HepG2 (cell line): ENCODE measurements around the gene TNFRSF21. TPM values are rescaled to one million over a fixed set of nuclear protein-coding genes. Genes with fewer than 3 reads are reported as not detected.

Experiments used
- ATAC-seq: fragments of 200-7000 bp; cut with Tn5 transposase; 3 replicates; pipeline ENCODE4 v1.9.1; 2020; ENCODE audit warnings: mild to moderate bottlenecking, moderate library complexity
- BruUV-seq: library from RNA; stranded (reverse); fragments of 400-500 nt; replicated peaks from 2 replicates; lab custom pipeline; 2021; lab: Mats Ljungman, UMichigan
- CTCF ChIA-PET: fragments of 300-600 bp; formaldehyde crosslinking; extraction: SDS; loops from one replicate; lab custom pipeline; 2021; ENCODE audit warnings: low total read pairs, inconsistent platforms, low intra/inter-chr PET ratio; lab: Yijun Ruan, JAX
- POLR2A ChIA-PET: fragments of 350-600 bp; sonication (Branson Sonifier 250); formaldehyde crosslinking; loops from one replicate; lab custom pipeline; 2020; ENCODE audit warnings: antibody characterized with exemption, inconsistent platforms; lab: Yijun Ruan, JAX
- DNase-seq: peaks from one replicate; pipeline ENCODE4 v3.0.0-alpha.2; 2015; ENCODE audit warnings: low spot score
- FAIRE-seq: peaks from 3 replicates; lab custom pipeline; 2011; peaks lifted over from hg19 to GRCh38; lab: Jason Lieb, UNC
- H2AFZ ChIP-seq: one replicate; pipeline ENCODE4 v1.6.1; 2011; ENCODE audit warnings: low read length, inconsistent platforms
- H3K27ac ChIP-seq: fragments of 300-600 bp; 3 replicates; pipeline ENCODE4 v1.8.0; 2011; ENCODE audit warnings: mixed run types, mild to moderate bottlenecking, mixed read lengths, low read length, inconsistent platforms; ENCODE audit not compliant: insufficient read depth; ENCODE audit errors: extremely low read length
- H3K27me3 ChIP-seq, 2 experiments: fragments of 200-600 bp in 1 of 2; 2 replicates in 1 of 2; 3 replicates in 1 of 2; pipeline versions ENCODE4 v1.6.0 to v1.8.0; 2011; ENCODE audit warnings: low read length in 2 of 2, mild to moderate bottlenecking in 2 of 2, moderate library complexity in 2 of 2, inconsistent platforms in 1 of 2; ENCODE audit not compliant: insufficient read depth in 2 of 2, control insufficient read depth in 1 of 2
- H3K36me3 ChIP-seq, 2 experiments: fragments of 200-600 bp in 1 of 2; replicated peaks in 1 of 2; 2 replicates in 1 of 2; 3 replicates in 1 of 2; pipeline versions ENCODE4 v1.5.1 to v1.8.0; 2011; ENCODE audit warnings: low read length in 2 of 2, inconsistent platforms in 1 of 2; ENCODE audit not compliant: insufficient read depth in 2 of 2, control insufficient read depth in 1 of 2
- H3K4me1 ChIP-seq: 2 replicates; pipeline ENCODE4 v1.5.1; 2012; ENCODE audit warnings: low read length, inconsistent platforms; ENCODE audit not compliant: insufficient read depth
- H3K4me2 ChIP-seq: 2 replicates; pipeline ENCODE4 v1.6.0; 2011; ENCODE audit warnings: low read depth, low read length, inconsistent platforms
- H3K4me3 ChIP-seq, 3 experiments: fragments of 200-600 bp in 1 of 3; sonication (generic), shearing (Covaris generic) in 1 of 3; replicated peaks in 1 of 3; 2 replicates each; pipeline ENCODE4 v1.5.1; 2011 to 2016; ENCODE audit warnings: low read length in 3 of 3, inconsistent platforms in 2 of 3, low read depth in 2 of 3, mild to moderate bottlenecking in 2 of 3, control low read depth in 1 of 3, mixed read lengths in 1 of 3; ENCODE audit not compliant: insufficient read depth in 1 of 3
- H3K79me2 ChIP-seq: one replicate; pipeline ENCODE4 v1.6.1; 2011; ENCODE audit warnings: low read length, inconsistent platforms; ENCODE audit not compliant: insufficient read depth
- H3K9ac ChIP-seq: 2 replicates; pipeline ENCODE4 v1.6.0; 2011; ENCODE audit warnings: mild to moderate bottlenecking, low read depth, low read length, inconsistent platforms; ENCODE audit not compliant: insufficient read depth
- H3K9me3 ChIP-seq: 2 replicates; pipeline ENCODE4 v1.5.1; 2012; ENCODE audit warnings: mild to moderate bottlenecking, low read length
- H4K20me1 ChIP-seq: 2 replicates; pipeline ENCODE4 v1.6.0; 2011; ENCODE audit warnings: inconsistent platforms, mild to moderate bottlenecking, low read length, moderate library complexity; ENCODE audit not compliant: insufficient read depth
- CBX1 ChIP-seq: IDR thresholded peaks from one replicate; pipeline ENCODE4 v1.6.1; 2016; ENCODE audit warnings: antibody characterized with exemption, low read depth
- RXRB ChIP-seq: IDR thresholded peaks from 2 replicates; pipeline ENCODE4 v1.6.1; 2016; ENCODE audit warnings: borderline replicate concordance, missing genetic modification reagents, missing compliant biosample characterization
- SNAI1 ChIP-seq: sonication (generic); formaldehyde crosslinking; IDR thresholded peaks from 2 replicates; pipeline ENCODE4 v1.5.0; 2020; ENCODE audit warnings: mild to moderate bottlenecking, missing genetic modification reagents, borderline replicate concordance
- SOX13 ChIP-seq, 3 experiments: fragments of 450-650 bp in 1 of 3; sonication (generic) in 1 of 3; formaldehyde crosslinking in 1 of 3; IDR thresholded peaks in 2 of 3; conservative IDR thresholded peaks in 1 of 3; 2 replicates each; pipeline versions ENCODE4 v1.5.0 to v1.6.1; 2016 to 2020; ENCODE audit warnings: antibody characterized with exemption in 1 of 3, mild to moderate bottlenecking in 1 of 3, missing compliant biosample characterization in 1 of 3, missing genetic modification reagents in 1 of 3, moderate library complexity in 1 of 3
- TBX2 ChIP-seq: sonication (generic); formaldehyde crosslinking; IDR thresholded peaks from 2 replicates; pipeline ENCODE4 v1.5.0; 2020; ENCODE audit warnings: missing genetic modification reagents, mild to moderate bottlenecking, borderline replicate concordance
- ZNF333 ChIP-seq: sonication (generic); formaldehyde crosslinking; IDR thresholded peaks from 2 replicates; pipeline ENCODE4 v1.4.0; 2020; ENCODE audit warnings: mild to moderate bottlenecking, missing genetic modification reagents, borderline replicate concordance
- WGBS: methylation state at CpG from one replicate; pipeline ENCODE4 v1.1.6; 2017; ENCODE audit warnings: low lambda C conversion rate; 5-methylcytosine and 5-hydroxymethylcytosine counted together
- in situ Hi-C: cut with HindIII; loops from 2 replicates; pipeline ENCODE4 v1.10.0; 2017; ENCODE audit warnings: low pct_unique_long_range_greater_than_20kb; ENCODE audit not compliant: extremely low pct_ligation_motif_present
- intact Hi-C: fragments of 100-400 bp; cut with micrococcal nuclease; formaldehyde crosslinking; loops from one replicate; pipeline ENCODE4 v1.10.0; 2022; ENCODE audit not compliant: unreplicated experiment
- polyA plus RNA-seq, 8 experiments: library from polyadenylated mRNA; depleted of rRNA in 3 of 8; stranded (reverse) in 7 of 8; unstranded in 1 of 8; fragments of >200 nt; fragmentation: Illumina TruSeq in 4 of 8; extraction: Trizol in 4 of 8; gene quantifications; 2 replicates each; pipeline versions ENCODE4 v1.2.1 to v1.2.3, GENCODE V29; 2011 to 2016; ENCODE audit warnings: low read depth in 4 of 8, missing spikeins in 1 of 8, mixed read lengths in 1 of 8; ENCODE audit not compliant: insufficient read depth in 1 of 8
- total RNA-seq, 5 experiments: library from RNA; depleted of rRNA; stranded (reverse); fragments of >200 nt; fragmentation: Illumina TruSeq; extraction: Trizol; gene quantifications; 2 replicates each; pipeline ENCODE4 v1.2.3, GENCODE V29; 2016; ENCODE audit warnings: low read depth in 1 of 5
- TF ChIP-seq, protein P1 (sequence below): IDR thresholded peaks from 2 replicates; pipeline ENCODE4 v1.6.1; 2016; ENCODE audit warnings: control low read depth

The TNFRSF21 gene
- total and polyA plus RNA-seq, 2 of the 13 experiments (the other 11 are each of a cell fraction or from before 2014, with no cell fraction given) = 24.8 to 46.3 TPM

DNA sequence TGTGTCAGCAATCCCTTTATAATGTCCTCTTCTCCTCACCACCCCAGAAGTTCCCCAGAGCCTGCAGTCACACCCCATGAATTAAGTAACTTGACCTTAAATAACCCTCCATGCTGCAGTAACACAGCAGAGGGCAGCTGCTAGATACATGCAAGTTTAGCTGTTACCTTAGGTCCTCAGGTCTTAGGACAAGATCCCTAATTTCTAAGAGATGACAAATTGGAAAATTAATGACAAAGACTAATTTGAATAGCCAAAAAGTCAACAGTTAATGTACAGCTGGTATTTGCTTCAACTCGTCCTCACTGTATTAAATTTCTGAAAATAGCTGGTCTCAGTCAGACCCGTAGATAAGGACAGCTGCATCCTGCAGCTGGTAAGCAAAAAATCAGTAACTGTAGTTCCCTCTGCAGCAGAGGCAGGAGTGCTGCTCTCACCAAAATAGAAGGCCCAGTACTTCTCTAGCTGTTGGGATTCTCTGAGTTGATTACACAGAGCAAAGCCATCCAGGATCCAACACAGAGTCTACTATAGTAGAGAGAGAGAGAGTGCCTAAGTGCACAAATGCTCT is 62.4 kb downstream of the TNFRSF21 start (continued):
- TF ChIP-seq SOX13 (IDR thresholded peaks at IDR 0.05) (no peak), SOX13 (CRISPR knock-in tag; conservative IDR thresholded peaks at IDR 0.05 in 1 of 2, IDR thresholded peaks at IDR 0.05 in 1 of 2) (no peak), RXRB (CRISPR knock-in tag) (peak; percentile 83)

DNA sequence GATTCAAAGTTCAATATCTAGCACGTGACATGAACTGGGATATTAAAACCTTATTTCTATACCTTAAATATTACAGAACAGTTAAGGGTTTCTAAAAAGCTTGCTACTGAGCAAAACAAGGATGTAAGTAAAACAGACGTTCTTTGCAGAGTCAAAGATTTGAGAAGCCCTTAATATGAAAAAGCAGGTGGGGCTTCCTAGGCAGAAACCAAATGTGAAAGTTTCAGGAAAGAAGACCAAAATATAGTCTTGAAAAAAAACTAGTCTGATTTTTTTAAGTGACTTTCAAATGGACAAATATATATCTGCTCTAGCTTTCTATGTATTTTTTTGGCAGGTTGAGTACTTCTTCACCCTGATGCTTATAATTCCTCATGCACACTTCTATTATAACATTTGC is 63.2 kb downstream of the TNFRSF21 start:
- peaks cover 14 to 67% of the 10 kb centered on the region in 2 experiments for H3K36me3 ChIP-seq
- 93% methylated on average over 2 of the region's 2 CpGs for WGBS
- FAIRE-seq = no peak
- H3K79me2 ChIP-seq = peaks cover 9% of the 10 kb centered on the region
- no peak overlapping the region for H2AFZ ChIP-seq
- intact Hi-C loops = loop anchor here (5.0 kb wide), 2 partner anchors 61 to 149 kb away; partner anchors contain the start of gene TNFRSF21
- no TSS peak for BruUV-seq
- H3K9me3 ChIP-seq = no peaks in the 10 kb centered on the region
- H3K4me1 ChIP-seq = peaks cover 31% of the 10 kb centered on the region
- H3K4me3 ChIP-seq = no peak overlapping the region
- POLR2A ChIA-PET = no interaction called here
- DNase-seq = no peak
- H4K20me1 ChIP-seq = no peaks in the 10 kb centered on the region; the same call in 1 of the 2 replicates
- no peak for ATAC-seq
- no peak overlapping the region for H3K27ac ChIP-seq
- no peak overlapping the region for H3K9ac ChIP-seq
- no peak for TF ChIP-seq CBX1
- TF ChIP-seq, protein P1, sequence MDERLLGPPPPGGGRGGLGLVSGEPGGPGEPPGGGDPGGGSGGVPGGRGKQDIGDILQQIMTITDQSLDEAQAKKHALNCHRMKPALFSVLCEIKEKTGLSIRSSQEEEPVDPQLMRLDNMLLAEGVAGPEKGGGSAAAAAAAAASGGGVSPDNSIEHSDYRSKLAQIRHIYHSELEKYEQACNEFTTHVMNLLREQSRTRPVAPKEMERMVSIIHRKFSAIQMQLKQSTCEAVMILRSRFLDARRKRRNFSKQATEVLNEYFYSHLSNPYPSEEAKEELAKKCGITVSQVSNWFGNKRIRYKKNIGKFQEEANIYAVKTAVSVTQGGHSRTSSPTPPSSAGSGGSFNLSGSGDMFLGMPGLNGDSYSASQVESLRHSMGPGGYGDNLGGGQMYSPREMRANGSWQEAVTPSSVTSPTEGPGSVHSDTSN (CRISPR knock-in tag) = no peak
- no peak for TF ChIP-seq ZNF333
- TF ChIP-seq TBX2 (CRISPR knock-in tag) = no peak
- no peak for TF ChIP-seq SNAI1 (CRISPR knock-in tag)
- TF ChIP-seq, all 625 proteins: peak for 0
- no peak overlapping the region for H3K4me2 ChIP-seq
- CTCF ChIA-PET = no interaction called here
- in situ Hi-C loops = loop anchor here (10.0 kb wide), 1 partner anchor 142 kb away; no protein-coding TSS in a partner anchor
- H3K27me3 ChIP-seq = no peaks in the 10 kb centered on the region
